Right forelimb (tissue), 1 donor: ENCODE measurements around the gene PAPSS1.
"Not testable (repeated sequence)": the region's sequence is repeated elsewhere in the genome, so short reads cannot be mapped to it uniquely, and the experiment has no call there.

Experiments
- DNase-seq: peaks from one replicate; pipeline ENCODE4 v3.0.0-alpha.2; 2018

Gene PAPSS1

DNA sequence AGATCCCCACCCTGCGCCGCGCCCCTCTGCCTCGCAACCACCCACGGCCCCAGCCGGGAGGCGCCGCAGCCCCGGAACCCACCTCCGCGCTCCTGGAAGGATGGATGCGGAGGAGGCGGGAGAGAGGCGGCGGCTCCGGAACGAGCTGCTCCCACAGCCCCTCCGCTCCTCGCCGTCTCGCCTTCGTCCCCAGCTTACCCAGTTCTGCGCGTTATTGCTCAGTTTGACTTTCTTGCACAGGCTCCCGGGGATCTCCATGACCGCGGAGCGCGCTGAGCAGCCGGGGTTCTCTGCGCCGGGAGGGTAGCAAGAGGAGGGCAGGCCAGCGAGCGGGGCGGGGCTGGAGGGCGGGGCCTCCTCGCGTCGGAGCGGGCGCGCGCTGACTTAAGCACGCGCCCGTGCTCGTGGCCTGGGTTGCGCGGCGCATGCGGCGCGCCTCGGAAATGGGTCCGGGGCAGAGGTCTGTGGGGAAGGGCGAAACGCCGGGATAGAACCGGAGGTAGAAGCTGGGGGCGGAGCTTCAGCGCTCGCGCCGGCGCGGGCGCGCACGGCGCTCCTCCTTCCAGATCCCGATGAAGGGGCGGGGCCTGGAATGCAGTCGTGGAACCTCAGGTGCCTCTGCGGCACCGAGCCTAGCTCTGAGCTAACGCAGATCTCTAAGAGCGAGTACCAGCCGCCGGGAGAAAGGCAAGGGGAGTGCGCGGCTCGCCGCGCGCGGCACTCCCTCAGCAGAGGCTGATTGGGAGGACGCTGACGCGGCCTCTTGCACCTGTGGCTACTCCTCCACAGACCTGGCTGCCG, at the start of gene PAPSS1:
Gene PAPSS1 (minus strand): TSS at position 313 of the 801 bp plus-strand sequence. CDS start 55 bp downstream, at position 258.
- DNase-seq: peak; percentile 97

DNA sequence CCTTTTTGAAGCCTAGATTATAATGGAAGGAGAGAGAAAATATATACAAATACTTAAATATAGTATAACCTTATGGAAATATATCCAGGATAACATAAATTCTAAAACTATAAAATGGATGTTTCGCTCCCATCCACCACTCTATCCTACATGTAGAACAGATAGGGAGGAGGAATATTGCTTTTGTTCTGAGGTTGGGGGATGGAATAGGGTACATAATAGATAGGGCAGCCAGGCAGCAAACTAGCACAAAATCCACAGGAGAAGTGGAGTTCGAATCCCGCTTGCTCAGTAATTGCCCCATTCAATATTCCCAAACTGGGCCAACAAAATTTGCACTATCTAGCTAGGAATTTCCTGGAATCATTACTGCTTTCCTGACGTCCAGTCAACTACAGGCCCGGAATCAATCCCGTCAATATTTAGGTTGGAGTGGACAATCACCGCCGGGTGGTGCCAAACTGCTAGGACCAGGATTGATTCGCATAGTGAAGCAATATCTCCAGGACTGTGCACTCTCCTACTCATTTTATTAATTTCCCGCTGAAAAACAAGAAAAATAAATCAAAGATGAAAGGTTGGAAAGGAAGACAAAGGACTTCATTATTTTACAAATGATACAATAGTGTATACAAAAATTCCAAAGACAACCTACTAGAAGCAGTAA, 40.4 kb upstream of the PAPSS1 start:
- no peak for DNase-seq

- DNase-seq: no peak
Observed at GRCh38 chr4:107757864-107758476, 37.9 kb upstream of the PAPSS1 start.

DNA sequence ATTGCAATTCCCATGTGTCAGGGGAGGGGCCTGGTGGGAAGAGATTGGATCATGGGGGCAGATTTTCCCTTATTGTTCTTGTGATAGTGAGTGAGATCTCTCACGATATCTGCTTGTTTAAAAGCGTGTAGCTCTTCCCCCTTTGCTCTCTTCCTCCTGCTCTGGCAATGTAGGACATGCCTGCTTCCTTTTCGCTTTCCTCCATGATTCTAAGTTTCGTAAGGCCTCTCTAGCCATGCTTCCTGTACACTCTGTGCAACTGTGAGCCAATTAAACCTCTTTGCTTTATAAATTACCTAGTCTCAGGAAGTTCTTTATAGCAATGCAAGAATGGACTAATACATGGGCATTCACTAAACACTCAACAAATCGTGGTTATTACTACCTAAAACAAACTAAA, 37.2 kb upstream of the PAPSS1 start:
- no peak for DNase-seq

GRCh38 chr4:107755841-107756356, 35.9 kb upstream of the PAPSS1 start:
- DNase-seq: no peak

- no peak for DNase-seq
Observed at GRCh38 chr4:107751670-107752069, 31.6 kb upstream of the PAPSS1 start.

DNA sequence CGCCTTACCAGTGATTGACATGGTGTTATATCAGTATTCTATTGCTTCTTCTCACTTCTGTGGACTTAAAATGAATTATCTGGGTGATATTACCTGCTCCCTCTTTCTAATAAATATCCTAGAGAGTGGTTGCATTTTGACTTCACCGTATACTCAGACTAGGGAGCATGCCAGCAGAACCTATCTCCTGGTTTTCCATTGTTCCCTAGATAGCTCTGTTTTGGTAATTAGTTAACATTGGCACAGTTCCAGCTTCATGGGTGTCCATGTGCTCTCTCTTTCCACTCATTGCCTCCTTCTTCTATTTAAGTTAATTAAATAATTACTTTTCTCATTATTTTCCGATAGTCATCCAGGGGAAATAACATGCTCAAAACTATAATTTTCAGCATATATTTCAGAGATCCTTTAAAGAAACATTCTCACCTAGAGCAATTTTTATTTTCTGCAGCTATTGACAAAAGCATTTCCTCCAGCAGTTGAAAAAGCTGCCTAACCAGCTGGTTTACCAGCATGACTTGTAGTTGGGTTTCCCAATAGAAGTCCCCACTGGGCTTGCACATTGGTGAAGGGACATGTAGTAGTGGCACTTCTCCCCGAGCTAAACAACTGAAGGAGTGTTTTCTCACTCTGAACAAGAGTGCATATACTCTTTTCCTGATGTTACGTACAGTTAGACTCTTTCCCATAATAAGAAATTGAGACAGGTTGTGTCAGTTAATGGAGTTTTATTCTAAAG, 27.9 kb upstream of the PAPSS1 start:
- DNase-seq: no peak

DNA sequence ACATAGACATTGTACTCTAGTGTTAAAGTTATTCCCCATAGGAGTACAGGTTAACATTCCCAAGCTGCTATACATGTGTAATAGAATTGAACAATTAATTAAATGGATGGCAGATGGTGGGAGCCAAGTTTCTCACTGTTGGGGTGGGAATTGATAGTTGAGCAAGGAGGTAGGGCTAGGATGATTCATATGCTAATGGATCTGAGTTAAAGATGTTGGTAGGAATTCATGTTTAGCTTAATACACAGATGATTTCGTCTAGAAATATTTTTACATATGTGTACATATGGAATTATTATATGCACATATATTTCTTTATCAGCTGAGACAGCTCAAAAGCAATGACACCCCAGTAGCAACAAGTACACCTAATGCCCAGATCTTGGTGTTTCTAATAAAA, 26.1 kb upstream of the PAPSS1 start:
- no peak for DNase-seq

DNA sequence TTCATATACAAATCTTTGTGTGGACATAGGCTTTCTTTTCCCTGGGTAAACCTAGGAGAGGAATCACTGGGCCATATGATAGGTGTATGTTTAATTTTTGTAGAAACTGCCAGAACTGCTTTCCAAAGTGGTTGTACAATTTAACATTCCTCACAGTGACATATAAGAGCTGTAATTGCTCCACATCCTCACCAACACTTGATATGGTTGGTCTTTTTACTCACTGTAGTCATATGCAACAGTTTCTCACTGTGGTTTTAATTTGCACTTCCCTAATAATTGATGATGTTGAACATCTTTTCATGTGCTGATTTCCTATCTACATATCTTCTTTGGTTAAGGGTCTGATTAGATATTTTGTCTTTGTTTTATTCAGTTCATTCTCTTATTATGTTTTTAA, 24.5 kb upstream of the PAPSS1 start:
- DNase-seq: no peak

DNA sequence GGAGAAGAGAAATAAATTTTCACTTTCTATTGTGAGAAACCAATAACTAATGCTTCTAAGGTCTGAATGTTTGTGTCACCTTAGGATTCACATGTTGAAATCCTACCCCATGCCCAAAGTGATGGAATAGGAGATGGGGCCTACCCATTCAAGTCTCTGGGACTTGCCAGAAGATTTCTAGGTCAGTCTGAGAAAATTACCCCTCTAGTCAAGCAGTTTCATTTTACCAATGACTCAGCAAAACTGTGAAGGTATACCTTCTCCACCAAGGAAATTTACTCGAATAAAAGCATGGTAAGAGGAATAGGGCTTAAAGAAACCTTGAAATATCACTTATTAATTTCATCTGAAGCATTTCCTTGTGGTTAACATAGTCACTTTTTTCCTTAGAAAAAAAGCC, 23.5 kb upstream of the PAPSS1 start:
- no peak for DNase-seq

DNA sequence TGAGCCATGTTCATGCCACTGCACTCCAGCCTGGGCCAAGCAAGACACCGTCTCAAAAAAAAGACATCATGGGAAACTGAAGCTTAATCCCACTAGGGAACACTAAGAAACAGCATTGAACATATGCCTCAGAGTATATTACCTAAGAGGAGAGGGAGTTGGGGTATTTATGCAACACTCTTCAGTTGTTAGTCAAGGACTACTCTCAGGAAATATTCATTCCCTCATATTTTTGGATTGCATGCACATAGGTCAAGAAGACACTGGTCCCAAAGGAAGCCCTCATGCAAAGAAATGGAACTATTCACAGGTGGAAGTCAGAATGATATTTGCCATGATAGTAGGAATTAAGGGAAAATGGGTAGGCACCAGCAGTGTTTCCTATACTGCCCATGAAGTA, 22.8 kb upstream of the PAPSS1 start:
- no peak for DNase-seq

GRCh38 chr4:107742196-107742595, 22.2 kb upstream of the PAPSS1 start:
- no peak for DNase-seq

- peak; percentile 69 for DNase-seq
Observed at GRCh38 chr4:107740950-107741701, 21.1 kb upstream of the PAPSS1 start.

GRCh38 chr4:107740381-107740780, 20.3 kb upstream of the PAPSS1 start:
- no peak for DNase-seq

DNA sequence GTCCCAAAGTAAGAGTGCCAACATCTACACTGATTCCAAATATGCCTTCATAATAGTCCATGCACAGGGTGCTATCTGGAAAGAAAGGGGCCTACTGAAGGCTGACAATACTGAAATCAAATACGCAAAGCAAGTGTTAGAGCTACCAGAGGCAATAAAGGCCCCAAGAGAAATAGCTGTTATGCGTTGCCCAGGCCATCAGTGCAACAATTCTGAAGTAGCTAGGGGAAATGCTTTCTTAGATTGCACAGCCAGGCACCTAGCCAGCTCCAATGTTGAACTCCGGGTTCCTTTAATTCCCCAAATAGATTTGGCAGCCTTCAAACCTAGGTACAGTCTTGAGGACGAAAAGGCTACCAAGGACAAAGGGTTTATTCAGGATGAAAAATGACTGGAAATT, 17.4 kb upstream of the PAPSS1 start:
- DNase-seq: no peak

DNA sequence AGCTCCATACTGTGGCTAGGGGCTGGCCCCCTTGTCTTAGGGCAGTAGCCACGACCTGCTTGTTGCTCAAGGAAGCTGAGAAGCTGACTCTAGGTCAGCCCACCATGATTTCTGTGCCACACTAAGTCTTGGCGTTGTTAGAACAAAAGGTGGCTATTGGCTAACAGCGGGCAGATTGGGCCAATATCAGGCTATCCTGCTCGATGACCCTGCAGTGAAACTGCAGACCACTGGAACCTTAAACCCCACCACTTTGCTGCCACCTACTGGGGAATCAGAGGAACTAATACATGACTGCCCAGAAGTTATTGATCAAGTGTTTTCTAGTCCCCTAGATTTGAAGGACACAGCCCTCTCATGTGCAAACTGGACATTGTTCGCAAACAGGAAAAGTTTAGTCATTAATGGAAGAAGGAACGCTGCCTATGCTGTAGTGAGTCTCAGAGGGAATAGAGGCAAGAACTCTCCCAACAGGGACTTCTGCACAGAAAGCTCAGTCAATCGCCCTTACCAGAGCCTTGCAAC, 17.0 kb upstream of the PAPSS1 start:
- no peak for DNase-seq

DNA sequence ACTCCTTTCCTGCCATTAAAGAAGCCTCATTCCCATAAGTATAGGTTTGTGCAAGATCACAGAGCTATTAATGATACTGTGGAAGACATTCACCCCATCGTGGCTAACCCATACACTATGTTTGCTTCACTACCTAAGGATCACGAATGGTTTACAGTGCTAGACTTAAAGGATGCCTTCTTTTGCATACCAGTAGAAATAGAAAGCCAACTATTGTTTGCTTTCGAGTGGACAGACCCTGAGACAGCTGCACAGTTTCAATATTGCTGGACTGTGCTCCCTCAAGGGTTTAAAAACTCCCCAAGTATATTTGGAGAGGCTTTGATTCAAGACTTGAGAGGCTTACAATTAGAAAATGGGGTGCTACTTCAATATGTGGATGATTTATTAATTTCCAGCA, 16.0 kb upstream of the PAPSS1 start:
- DNase-seq: no peak

DNA sequence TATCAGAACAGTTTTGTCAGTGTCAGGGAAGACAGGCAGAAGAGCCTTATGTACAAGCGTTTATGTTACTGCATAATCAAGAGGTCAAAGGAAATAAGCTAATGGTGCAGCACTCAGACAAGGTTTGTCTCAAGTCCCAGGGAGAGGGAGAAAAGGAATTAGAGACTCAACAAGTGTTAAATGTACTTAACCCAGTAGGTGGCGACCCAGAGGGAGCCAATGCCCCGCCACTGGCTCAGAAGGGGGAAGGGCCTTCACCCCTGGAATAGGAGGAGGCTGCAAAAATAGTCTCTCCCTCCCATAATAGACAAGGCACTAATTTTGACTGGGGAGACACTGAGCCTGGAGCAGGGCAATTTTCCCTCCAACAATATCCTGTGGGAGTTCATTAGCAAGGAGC, 14.1 kb upstream of the PAPSS1 start:
- no peak for DNase-seq

GRCh38 chr4:107733431-107733925, 13.4 kb upstream of the PAPSS1 start:
- no peak for DNase-seq

GRCh38 chr4:107729050-107729449, 9.0 kb upstream of the PAPSS1 start:
- not testable (repeated sequence) for DNase-seq

DNA sequence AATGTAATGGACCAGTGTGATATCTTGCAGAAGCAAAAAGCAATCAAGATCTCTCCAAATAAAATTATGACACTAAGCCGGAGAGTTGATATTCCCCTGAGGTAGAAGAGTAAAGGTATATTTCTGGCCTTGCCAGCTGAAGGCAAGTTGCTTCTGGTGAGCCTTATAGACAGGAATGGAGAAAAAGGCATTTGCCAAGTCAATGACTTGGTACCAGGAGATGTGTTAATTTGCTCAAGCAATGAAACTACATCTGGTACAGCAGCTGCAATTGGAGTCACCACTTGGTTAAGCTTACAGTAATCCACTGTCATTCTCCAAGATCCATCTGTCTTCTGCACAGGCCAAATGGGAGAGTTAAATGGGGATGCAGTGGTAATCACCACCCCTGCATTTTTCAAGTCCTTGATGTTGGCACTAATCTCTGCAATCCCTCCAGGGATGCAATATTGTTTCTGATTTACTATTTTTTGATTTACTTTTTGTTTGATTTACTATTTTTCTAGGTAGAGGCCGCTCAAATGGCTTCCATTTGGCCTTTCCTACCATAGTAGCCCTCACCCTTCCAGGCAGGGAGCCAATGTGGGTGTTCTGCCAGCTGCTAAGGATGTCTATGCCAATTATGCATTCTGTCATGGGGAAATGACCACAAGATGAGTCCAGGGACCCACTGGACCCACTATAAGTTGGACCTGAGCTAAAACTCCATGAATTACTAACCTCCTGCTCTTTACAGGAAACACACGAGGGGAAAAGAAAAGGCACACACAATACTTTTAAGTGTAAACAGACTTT, 6.3 kb upstream of the PAPSS1 start:
- DNase-seq: not testable (repeated sequence)
